HepG2 (cell line): ENCODE measurements around the gene ACVR2A. TPM values are rescaled to one million over a fixed set of nuclear protein-coding genes. Genes with fewer than 3 reads are reported as not detected.

Source experiments
- ATF7-NPFF ChIP-seq: sonication (generic); formaldehyde crosslinking; IDR thresholded peaks from 2 replicates; pipeline ENCODE4 v1.8.1; 2023; ENCODE audit warnings: mild to moderate bottlenecking, low read depth, missing genetic modification reagents, moderate library complexity
- FOXK2 ChIP-seq: fragments of 450-650 bp; IDR thresholded peaks from 2 replicates; pipeline ENCODE4 v1.6.1; 2016
- HOXA5 ChIP-seq: sonication (generic); formaldehyde crosslinking; IDR thresholded peaks from 2 replicates; pipeline ENCODE4 v1.4.0; 2020; ENCODE audit warnings: missing genetic modification reagents
- ISL2 ChIP-seq: sonication (generic); formaldehyde crosslinking; IDR thresholded peaks from 2 replicates; pipeline ENCODE4 v1.5.0; 2020; ENCODE audit warnings: missing genetic modification reagents
- JUN ChIP-seq: sonication (generic); formaldehyde crosslinking; IDR thresholded peaks from 2 replicates; pipeline ENCODE4 v1.4.0; 2020; ENCODE audit warnings: mild to moderate bottlenecking, missing genetic modification reagents
- NR2F1 ChIP-seq, 2 experiments: fragments of 450-650 bp in 1 of 2; formaldehyde crosslinking in 1 of 2; IDR thresholded peaks; 2 replicates each; pipeline versions ENCODE4 v1.5.0 to v1.6.1; 2016 to 2020; ENCODE audit warnings: mild to moderate bottlenecking in 1 of 2, missing compliant biosample characterization in 1 of 2, missing genetic modification reagents in 1 of 2, moderate library complexity in 1 of 2
- PCBP1 ChIP-seq: fragments of 200-400 bp; formaldehyde crosslinking; IDR thresholded peaks from 2 replicates; pipeline ENCODE4 v1.6.1; 2017; ENCODE audit warnings: mild to moderate bottlenecking, low read depth, low read length, borderline replicate concordance
- RXRB ChIP-seq: IDR thresholded peaks from 2 replicates; pipeline ENCODE4 v1.6.1; 2016; ENCODE audit warnings: borderline replicate concordance, missing genetic modification reagents, missing compliant biosample characterization
- TBP ChIP-seq: sonication (generic); formaldehyde crosslinking; IDR thresholded peaks from 2 replicates; pipeline ENCODE4 v1.5.0; 2020; ENCODE audit warnings: missing genetic modification reagents
- THYN1 ChIP-seq: sonication (generic); formaldehyde crosslinking; IDR thresholded peaks from 2 replicates; pipeline ENCODE4 v1.8.1; 2023; ENCODE audit warnings: low read depth, mild to moderate bottlenecking, moderate library complexity, missing genetic modification reagents, borderline replicate concordance
- ZNF12 ChIP-seq: sonication (generic); formaldehyde crosslinking; IDR thresholded peaks from 2 replicates; pipeline ENCODE4 v1.5.0; 2020; ENCODE audit warnings: missing genetic modification reagents
- ZNF180 ChIP-seq: sonication (generic); formaldehyde crosslinking; IDR thresholded peaks from 2 replicates; pipeline ENCODE4 v1.4.0; 2020; ENCODE audit warnings: low read depth, missing genetic modification reagents, borderline replicate concordance
- ZNF251 ChIP-seq: sonication (generic); formaldehyde crosslinking; IDR thresholded peaks from 2 replicates; pipeline ENCODE4 v1.9.0; 2021; ENCODE audit warnings: mild to moderate bottlenecking, missing genetic modification reagents
- ZNF329 ChIP-seq: sonication (generic); formaldehyde crosslinking; IDR thresholded peaks from 2 replicates; pipeline ENCODE4 v1.9.0; 2021; ENCODE audit warnings: low read depth, mild to moderate bottlenecking, missing genetic modification reagents
- ZNF337 ChIP-seq: sonication (generic); formaldehyde crosslinking; IDR thresholded peaks from 2 replicates; pipeline ENCODE4 v1.5.1; 2020; ENCODE audit warnings: missing genetic modification reagents, low read depth, mild to moderate bottlenecking, borderline replicate concordance
- ZNF672 ChIP-seq: sonication (generic); formaldehyde crosslinking; IDR thresholded peaks from 2 replicates; pipeline ENCODE4 v1.8.1; 2022; ENCODE audit warnings: missing genetic modification reagents
- ZNF724P ChIP-seq: sonication (generic); formaldehyde crosslinking; IDR thresholded peaks from 2 replicates; pipeline ENCODE4 v1.8.0; 2022; ENCODE audit warnings: missing genetic modification reagents, borderline replicate concordance
- ZNF878 ChIP-seq: sonication (generic); formaldehyde crosslinking; IDR thresholded peaks from 2 replicates; pipeline ENCODE4 v1.8.1; 2023; ENCODE audit warnings: mild to moderate bottlenecking, missing genetic modification reagents, moderate library complexity
- polyA plus RNA-seq, 8 experiments: library from polyadenylated mRNA; depleted of rRNA in 3 of 8; stranded (reverse) in 7 of 8; unstranded in 1 of 8; fragments of >200 nt; fragmentation: Illumina TruSeq in 4 of 8; extraction: Trizol in 4 of 8; gene quantifications; 2 replicates each; pipeline versions ENCODE4 v1.2.1 to v1.2.3, GENCODE V29; 2011 to 2016; ENCODE audit warnings: low read depth in 4 of 8, missing spikeins in 1 of 8, mixed read lengths in 1 of 8; ENCODE audit not compliant: insufficient read depth in 1 of 8
- total RNA-seq, 5 experiments: library from RNA; depleted of rRNA; stranded (reverse); fragments of >200 nt; fragmentation: Illumina TruSeq; extraction: Trizol; gene quantifications; 2 replicates each; pipeline ENCODE4 v1.2.3, GENCODE V29; 2016; ENCODE audit warnings: low read depth in 1 of 5
- TF ChIP-seq, protein P1 (sequence below): sonication (generic); formaldehyde crosslinking; IDR thresholded peaks from 2 replicates; pipeline ENCODE4 v1.5.1; 2020; ENCODE audit warnings: missing genetic modification reagents, mild to moderate bottlenecking, borderline replicate concordance
- TF ChIP-seq, protein P2 (sequence below): IDR thresholded peaks from 2 replicates; pipeline ENCODE4 v1.6.1; 2016; ENCODE audit warnings: low read depth, missing genetic modification reagents, missing compliant biosample characterization
- TF ChIP-seq, protein P3 (sequence below): sonication (generic); formaldehyde crosslinking; IDR thresholded peaks from 2 replicates; pipeline ENCODE4 v1.4.0; 2020; ENCODE audit warnings: missing genetic modification reagents

Gene ACVR2A
- total and polyA plus RNA-seq, 2 of the 13 experiments (the other 11 are each of a cell fraction or from before 2014, with no cell fraction given), result 8.3 to 18.0 TPM

DNA sequence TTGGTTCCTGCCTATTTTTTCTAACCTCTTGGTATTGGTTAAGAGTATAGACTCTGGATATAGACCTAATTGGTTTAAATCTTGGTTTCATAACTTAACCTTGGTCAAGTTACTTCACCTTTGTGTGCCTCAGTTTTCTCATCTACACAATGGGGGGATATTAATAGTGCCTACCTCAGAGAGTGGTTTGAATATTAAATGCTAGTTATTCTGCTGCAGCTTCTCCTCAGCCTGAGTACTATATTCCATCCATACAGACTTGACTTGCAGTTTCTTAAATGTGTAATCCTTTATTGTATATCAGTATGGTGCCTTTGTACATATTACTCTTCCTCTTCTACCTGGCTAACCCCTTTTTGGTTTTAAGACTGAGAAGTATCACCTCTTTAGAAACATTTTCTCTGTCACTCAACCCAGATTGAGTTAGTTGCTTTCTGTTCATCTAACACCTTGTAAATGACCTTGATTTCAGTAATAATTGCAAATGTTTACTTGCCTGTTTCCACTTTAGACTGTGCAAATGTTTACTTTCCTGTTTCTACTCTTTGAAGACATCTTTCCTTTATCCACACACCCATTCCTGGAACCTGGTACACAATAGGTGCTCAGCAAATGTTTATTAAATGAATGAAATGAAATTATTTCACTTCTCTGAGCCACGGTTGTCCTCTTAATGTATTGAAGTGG is 6.6 kb downstream of the ACVR2A start (continued):
- TF ChIP-seq ATF7-NPFF (CRISPR knock-in tag) (no peak), TBP (CRISPR knock-in tag) (no peak), THYN1 (CRISPR knock-in tag) (no peak), ZNF672 (no peak), ZNF337 (no peak), JUN (CRISPR knock-in tag) (no peak), ZNF251 (CRISPR knock-in tag) (no peak), ZNF329 (CRISPR knock-in tag) (no peak), NR2F1 (CRISPR knock-in tag; IDR thresholded peaks at IDR 0.05) (0 out of 4 replicates have a peak, but pooled peaks of 1 of the 2 experiments have one; percentile 18), ZNF12 (0 out of 2 replicates have a peak, but pooled peaks have one; percentile 18), ZNF724P (CRISPR knock-in tag) (no peak), ZNF878 (CRISPR knock-in tag) (peak; percentile 56; the same call in 1 of the 2 replicates), PCBP1 (no peak), RXRB (peak; percentile 73; the same call in 1 of the 2 replicates), HOXA5 (no peak), ZNF180 (CRISPR knock-in tag) (no peak), FOXK2 (no peak), ISL2 (CRISPR knock-in tag) (peak; percentile 91)
- TF ChIP-seq, protein P1, sequence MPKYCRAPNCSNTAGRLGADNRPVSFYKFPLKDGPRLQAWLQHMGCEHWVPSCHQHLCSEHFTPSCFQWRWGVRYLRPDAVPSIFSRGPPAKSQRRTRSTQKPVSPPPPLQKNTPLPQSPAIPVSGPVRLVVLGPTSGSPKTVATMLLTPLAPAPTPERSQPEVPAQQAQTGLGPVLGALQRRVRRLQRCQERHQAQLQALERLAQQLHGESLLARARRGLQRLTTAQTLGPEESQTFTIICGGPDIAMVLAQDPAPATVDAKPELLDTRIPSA (CRISPR knock-in tag), result no peak
- TF ChIP-seq, protein P2, sequence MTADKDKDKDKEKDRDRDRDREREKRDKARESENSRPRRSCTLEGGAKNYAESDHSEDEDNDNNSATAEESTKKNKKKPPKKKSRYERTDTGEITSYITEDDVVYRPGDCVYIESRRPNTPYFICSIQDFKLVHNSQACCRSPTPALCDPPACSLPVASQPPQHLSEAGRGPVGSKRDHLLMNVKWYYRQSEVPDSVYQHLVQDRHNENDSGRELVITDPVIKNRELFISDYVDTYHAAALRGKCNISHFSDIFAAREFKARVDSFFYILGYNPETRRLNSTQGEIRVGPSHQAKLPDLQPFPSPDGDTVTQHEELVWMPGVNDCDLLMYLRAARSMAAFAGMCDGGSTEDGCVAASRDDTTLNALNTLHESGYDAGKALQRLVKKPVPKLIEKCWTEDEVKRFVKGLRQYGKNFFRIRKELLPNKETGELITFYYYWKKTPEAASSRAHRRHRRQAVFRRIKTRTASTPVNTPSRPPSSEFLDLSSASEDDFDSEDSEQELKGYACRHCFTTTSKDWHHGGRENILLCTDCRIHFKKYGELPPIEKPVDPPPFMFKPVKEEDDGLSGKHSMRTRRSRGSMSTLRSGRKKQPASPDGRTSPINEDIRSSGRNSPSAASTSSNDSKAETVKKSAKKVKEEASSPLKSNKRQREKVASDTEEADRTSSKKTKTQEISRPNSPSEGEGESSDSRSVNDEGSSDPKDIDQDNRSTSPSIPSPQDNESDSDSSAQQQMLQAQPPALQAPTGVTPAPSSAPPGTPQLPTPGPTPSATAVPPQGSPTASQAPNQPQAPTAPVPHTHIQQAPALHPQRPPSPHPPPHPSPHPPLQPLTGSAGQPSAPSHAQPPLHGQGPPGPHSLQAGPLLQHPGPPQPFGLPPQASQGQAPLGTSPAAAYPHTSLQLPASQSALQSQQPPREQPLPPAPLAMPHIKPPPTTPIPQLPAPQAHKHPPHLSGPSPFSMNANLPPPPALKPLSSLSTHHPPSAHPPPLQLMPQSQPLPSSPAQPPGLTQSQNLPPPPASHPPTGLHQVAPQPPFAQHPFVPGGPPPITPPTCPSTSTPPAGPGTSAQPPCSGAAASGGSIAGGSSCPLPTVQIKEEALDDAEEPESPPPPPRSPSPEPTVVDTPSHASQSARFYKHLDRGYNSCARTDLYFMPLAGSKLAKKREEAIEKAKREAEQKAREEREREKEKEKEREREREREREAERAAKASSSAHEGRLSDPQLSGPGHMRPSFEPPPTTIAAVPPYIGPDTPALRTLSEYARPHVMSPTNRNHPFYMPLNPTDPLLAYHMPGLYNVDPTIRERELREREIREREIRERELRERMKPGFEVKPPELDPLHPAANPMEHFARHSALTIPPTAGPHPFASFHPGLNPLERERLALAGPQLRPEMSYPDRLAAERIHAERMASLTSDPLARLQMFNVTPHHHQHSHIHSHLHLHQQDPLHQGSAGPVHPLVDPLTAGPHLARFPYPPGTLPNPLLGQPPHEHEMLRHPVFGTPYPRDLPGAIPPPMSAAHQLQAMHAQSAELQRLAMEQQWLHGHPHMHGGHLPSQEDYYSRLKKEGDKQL (CRISPR knock-in tag), result no peak; the same call in 1 of the 2 replicates
- TF ChIP-seq, protein P3, sequence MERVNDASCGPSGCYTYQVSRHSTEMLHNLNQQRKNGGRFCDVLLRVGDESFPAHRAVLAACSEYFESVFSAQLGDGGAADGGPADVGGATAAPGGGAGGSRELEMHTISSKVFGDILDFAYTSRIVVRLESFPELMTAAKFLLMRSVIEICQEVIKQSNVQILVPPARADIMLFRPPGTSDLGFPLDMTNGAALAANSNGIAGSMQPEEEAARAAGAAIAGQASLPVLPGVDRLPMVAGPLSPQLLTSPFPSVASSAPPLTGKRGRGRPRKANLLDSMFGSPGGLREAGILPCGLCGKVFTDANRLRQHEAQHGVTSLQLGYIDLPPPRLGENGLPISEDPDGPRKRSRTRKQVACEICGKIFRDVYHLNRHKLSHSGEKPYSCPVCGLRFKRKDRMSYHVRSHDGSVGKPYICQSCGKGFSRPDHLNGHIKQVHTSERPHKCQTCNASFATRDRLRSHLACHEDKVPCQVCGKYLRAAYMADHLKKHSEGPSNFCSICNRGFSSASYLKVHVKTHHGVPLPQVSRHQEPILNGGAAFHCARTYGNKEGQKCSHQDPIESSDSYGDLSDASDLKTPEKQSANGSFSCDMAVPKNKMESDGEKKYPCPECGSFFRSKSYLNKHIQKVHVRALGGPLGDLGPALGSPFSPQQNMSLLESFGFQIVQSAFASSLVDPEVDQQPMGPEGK (CRISPR knock-in tag), result no peak; the same call in 1 of the 2 replicates
